K562 (cell line): ENCODE results near the gene LRP1. TPM values are rescaled to one million over a fixed set of nuclear protein-coding genes. Genes with fewer than 3 reads are reported as not detected.

Experiments
- CBX5 ChIP-seq: IDR thresholded peaks from 2 replicates; pipeline ENCODE4 v1.6.1; 2014; ENCODE audit warnings: low read depth, borderline replicate concordance
- CCAR2 ChIP-seq: fragments of 200-400 bp; formaldehyde crosslinking; IDR thresholded peaks from 2 replicates; pipeline ENCODE4 v1.6.1; 2017; ENCODE audit warnings: mild to moderate bottlenecking, low read depth, low read length
- COPS2 ChIP-seq: fragments of 450-650 bp; conservative IDR thresholded peaks from 2 replicates; pipeline ENCODE4 v1.6.1; 2016; ENCODE audit warnings: mild to moderate bottlenecking, moderate library complexity
- CREB1 ChIP-seq, 2 experiments: sonication (generic) in 1 of 2; formaldehyde crosslinking in 1 of 2; IDR thresholded peaks; 2 replicates each; pipeline versions ENCODE4 v1.6.1 to v1.8.0; 2012 to 2022; ENCODE audit warnings: inconsistent platforms in 1 of 2, mild to moderate bottlenecking in 1 of 2, missing genetic modification reagents in 1 of 2, moderate library complexity in 1 of 2
- CREBBP ChIP-seq: IDR thresholded peaks from one replicate; pipeline ENCODE4 v1.6.1; 2012; ENCODE audit warnings: low read depth, mild to moderate bottlenecking, control low read depth, inconsistent platforms, low read length
- DACH1 ChIP-seq: fragments of 450-650 bp; IDR thresholded peaks from 2 replicates; pipeline ENCODE4 v1.6.1; 2018; ENCODE audit not compliant: partially characterized antibody
- KLF13 ChIP-seq: fragments of 450-650 bp; IDR thresholded peaks from 2 replicates; pipeline ENCODE4 v1.6.1; 2016; ENCODE audit warnings: missing genetic modification characterization, low read depth, mild to moderate bottlenecking, missing compliant biosample characterization, moderate library complexity, borderline replicate concordance
- MBD2 ChIP-seq: sonication (generic); IDR thresholded peaks from 2 replicates; pipeline ENCODE4 v1.6.1; 2016; ENCODE audit warnings: low read depth, borderline replicate concordance
- MED1 ChIP-seq: sonication (generic); formaldehyde crosslinking; IDR thresholded peaks from 2 replicates; pipeline ENCODE4 v1.8.1; 2023; ENCODE audit warnings: missing genetic modification reagents, borderline replicate concordance
- MEIS2 ChIP-seq: fragments of 450-650 bp; IDR thresholded peaks from 2 replicates; pipeline ENCODE4 v1.6.1; 2014; ENCODE audit warnings: mild to moderate bottlenecking; ENCODE audit not compliant: partially characterized antibody
- MYBL2 ChIP-seq, 2 experiments: fragments of 450-650 bp in 1 of 2; sonication (generic) in 1 of 2; formaldehyde crosslinking in 1 of 2; IDR thresholded peaks; 2 replicates each; pipeline versions ENCODE4 v1.6.1 to v1.8.1; 2017 to 2022; ENCODE audit warnings: borderline replicate concordance in 1 of 2, inconsistent platforms in 1 of 2, low read depth in 1 of 2, mild to moderate bottlenecking in 1 of 2, missing genetic modification reagents in 1 of 2, moderate library complexity in 1 of 2
- MYNN ChIP-seq, 2 experiments: sonication (generic); formaldehyde crosslinking in 1 of 2; IDR thresholded peaks; 2 replicates each; pipeline versions ENCODE4 v1.5.0 to v1.6.1; 2016 to 2020; ENCODE audit warnings: antibody characterized with exemption in 1 of 2, missing genetic modification reagents in 1 of 2
- NFIC ChIP-seq: fragments of 450-650 bp; IDR thresholded peaks from 2 replicates; pipeline ENCODE4 v1.6.1; 2017; ENCODE audit warnings: mild to moderate bottlenecking, inconsistent platforms
- POLR2H ChIP-seq: IDR thresholded peaks from 2 replicates; pipeline ENCODE4 v1.6.1; 2016; ENCODE audit warnings: missing genetic modification characterization, low read depth, mild to moderate bottlenecking, control low read depth, missing compliant biosample characterization, moderate library complexity
- RBM17 ChIP-seq: fragments of 200-400 bp; formaldehyde crosslinking; IDR thresholded peaks from 2 replicates; pipeline ENCODE4 v1.6.1; 2017; ENCODE audit warnings: low read depth, mild to moderate bottlenecking, low read length, borderline replicate concordance
- RBM25 ChIP-seq: fragments of 200-400 bp; formaldehyde crosslinking; IDR thresholded peaks from 2 replicates; pipeline ENCODE4 v1.6.1; 2018; ENCODE audit warnings: low read length, low read depth, moderate library complexity; ENCODE audit not compliant: severe bottlenecking
- RCOR1 ChIP-seq, 2 experiments: IDR thresholded peaks; 2 replicates each; pipeline ENCODE4 v1.6.1; 2012; ENCODE audit warnings: low read depth in 2 of 2, low read length in 2 of 2, borderline replicate concordance in 1 of 2, improper control_type of control experiment in 1 of 2
- SMAD4 ChIP-seq: fragments of 250-450 bp; sonication (Bioruptor Pico); conservative IDR thresholded peaks from 2 replicates; pipeline ENCODE4 v1.8.0; 2021; ENCODE audit warnings: inconsistent platforms, mild to moderate bottlenecking, moderate library complexity
- SUPT5H ChIP-seq: fragments of 450-650 bp; IDR thresholded peaks from 2 replicates; pipeline ENCODE4 v1.6.1; 2016
- ZNF316 ChIP-seq: fragments of 450-650 bp; IDR thresholded peaks from 2 replicates; pipeline ENCODE4 v1.6.1; 2016
- ZNF347 ChIP-seq: fragments of 450-650 bp; formaldehyde crosslinking; IDR thresholded peaks from 2 replicates; pipeline ENCODE4 v1.4.0; 2020; ENCODE audit warnings: low read depth, mild to moderate bottlenecking, moderate library complexity
- ZNF431 ChIP-seq: sonication (generic); formaldehyde crosslinking; IDR thresholded peaks from 2 replicates; pipeline ENCODE4 v1.8.0; 2022; ENCODE audit warnings: mild to moderate bottlenecking, missing genetic modification reagents
- ZNF57 ChIP-seq: fragments of 450-650 bp; formaldehyde crosslinking; IDR thresholded peaks from 2 replicates; pipeline ENCODE4 v1.4.0; 2020; ENCODE audit warnings: mild to moderate bottlenecking, moderate library complexity
- polyA plus RNA-seq, 8 experiments: library from polyadenylated mRNA; depleted of rRNA in 4 of 8; stranded (reverse) in 5 of 8; unstranded in 3 of 8; fragments of >200 nt; fragmentation: Nextera tagmentation in 2 of 8; fragmentation: Illumina TruSeq in 1 of 8; extraction: Ambion mirVana in 2 of 8; extraction: Trizol in 1 of 8; gene quantifications; 2 replicates each; pipeline versions ENCODE4 v1.2.1 to v1.2.3, GENCODE V29; 2011 to 2014; ENCODE audit warnings: inconsistent platforms in 1 of 8, missing spikeins in 1 of 8
- total RNA-seq, 7 experiments: library from RNA; depleted of rRNA in 6 of 7; stranded (reverse); fragments of >200 nt in 6 of 7; fragmentation: Illumina TruSeq in 2 of 7; extraction: Trizol in 2 of 7; gene quantifications; 2 replicates each; pipeline versions ENCODE4 v1.2.1 to v1.2.3, GENCODE V29; 2011 to 2021; ENCODE audit warnings: low replicate concordance in 1 of 7
- TF ChIP-seq, protein P1 (sequence below): fragments of 150-350 bp; conservative IDR thresholded peaks from 2 replicates; pipeline ENCODE4 v1.6.1; 2014; ENCODE audit warnings: low read length
- TF ChIP-seq, protein P2 (sequence below): fragments of 250-450 bp; sonication (Bioruptor Pico); IDR thresholded peaks from 2 replicates; pipeline ENCODE4 v1.8.0; 2022; ENCODE audit warnings: inconsistent platforms

The LRP1 gene
- total and polyA plus RNA-seq, 9 of the 15 experiments (the other 6 are each of a cell fraction or from before 2014, with no cell fraction given): 0.04 to 0.64 (median 0.19) TPM; not detected in 2

DNA sequence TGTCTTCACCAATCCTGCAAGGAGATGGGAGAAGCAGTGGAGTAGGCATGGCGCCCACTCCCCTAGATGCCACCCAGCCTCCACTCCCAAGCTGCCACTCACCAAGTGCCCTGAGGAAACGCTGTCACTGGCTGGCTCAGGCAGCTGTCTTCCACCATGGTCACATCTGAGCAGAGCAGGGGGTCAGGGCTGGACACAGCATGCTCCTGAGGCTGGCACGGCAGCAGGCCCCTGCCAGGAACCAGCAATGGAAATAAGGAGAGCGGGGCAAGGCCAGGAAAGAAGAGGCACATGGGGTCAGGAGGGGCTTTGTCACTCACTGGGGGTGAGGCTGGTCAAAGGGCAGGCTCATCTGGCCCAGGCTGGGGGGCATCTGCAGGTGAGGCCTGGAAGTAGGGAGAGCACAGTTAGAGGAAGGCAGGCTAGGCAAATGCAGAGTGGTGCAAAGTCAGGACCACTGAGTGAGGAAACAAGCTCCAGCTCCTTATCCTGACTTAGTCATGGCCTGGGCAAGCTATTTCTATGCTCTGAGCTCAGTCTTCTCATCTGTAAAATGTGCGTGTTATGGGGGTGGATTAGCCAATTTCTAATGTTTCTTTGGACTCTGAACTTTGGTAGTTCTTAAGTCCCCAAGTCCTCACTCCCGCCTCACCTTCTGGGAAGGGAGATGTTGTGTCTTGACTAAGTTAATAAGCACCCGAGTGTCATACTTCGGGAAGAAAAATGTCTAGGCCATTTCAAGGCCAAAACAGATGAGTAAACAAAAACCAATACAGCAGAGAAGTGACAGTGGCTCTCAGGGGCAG lies 31.3 kb upstream of the LRP1 start (continued):
- TF ChIP-seq, protein P1, sequence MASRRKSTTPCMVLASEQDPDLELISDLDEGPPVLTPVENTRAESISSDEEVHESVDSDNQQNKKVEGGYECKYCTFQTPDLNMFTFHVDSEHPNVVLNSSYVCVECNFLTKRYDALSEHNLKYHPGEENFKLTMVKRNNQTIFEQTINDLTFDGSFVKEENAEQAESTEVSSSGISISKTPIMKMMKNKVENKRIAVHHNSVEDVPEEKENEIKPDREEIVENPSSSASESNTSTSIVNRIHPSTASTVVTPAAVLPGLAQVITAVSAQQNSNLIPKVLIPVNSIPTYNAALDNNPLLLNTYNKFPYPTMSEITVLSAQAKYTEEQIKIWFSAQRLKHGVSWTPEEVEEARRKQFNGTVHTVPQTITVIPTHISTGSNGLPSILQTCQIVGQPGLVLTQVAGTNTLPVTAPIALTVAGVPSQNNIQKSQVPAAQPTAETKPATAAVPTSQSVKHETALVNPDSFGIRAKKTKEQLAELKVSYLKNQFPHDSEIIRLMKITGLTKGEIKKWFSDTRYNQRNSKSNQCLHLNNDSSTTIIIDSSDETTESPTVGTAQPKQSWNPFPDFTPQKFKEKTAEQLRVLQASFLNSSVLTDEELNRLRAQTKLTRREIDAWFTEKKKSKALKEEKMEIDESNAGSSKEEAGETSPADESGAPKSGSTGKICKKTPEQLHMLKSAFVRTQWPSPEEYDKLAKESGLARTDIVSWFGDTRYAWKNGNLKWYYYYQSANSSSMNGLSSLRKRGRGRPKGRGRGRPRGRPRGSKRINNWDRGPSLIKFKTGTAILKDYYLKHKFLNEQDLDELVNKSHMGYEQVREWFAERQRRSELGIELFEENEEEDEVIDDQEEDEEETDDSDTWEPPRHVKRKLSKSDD: no peak
- no peak for TF ChIP-seq MED1 (CRISPR knock-in tag)
- TF ChIP-seq RCOR1 (IDR thresholded peaks at IDR 0.05; ENCODE audit: borderline replicate concordance in 1 of 2, low read depth in 2 of 2, low read length in 2 of 2): peak in 1 of 2 experiments; percentile 60; a peak in 1 of 4 replicates
- no peak for TF ChIP-seq SUPT5H
- TF ChIP-seq SMAD4 (CRISPR knock-in tag): no peak
- TF ChIP-seq MYBL2 (IDR thresholded peaks at IDR 0.05; ENCODE audit: low read depth): no peak
- no peak for TF ChIP-seq MYBL2 (CRISPR knock-in tag; IDR thresholded peaks at IDR 0.05; ENCODE audit: borderline replicate concordance)
- TF ChIP-seq RBM17: no peak
- TF ChIP-seq ZNF431 (CRISPR knock-in tag): no peak
- TF ChIP-seq CBX5: no peak
- TF ChIP-seq, protein P2, sequence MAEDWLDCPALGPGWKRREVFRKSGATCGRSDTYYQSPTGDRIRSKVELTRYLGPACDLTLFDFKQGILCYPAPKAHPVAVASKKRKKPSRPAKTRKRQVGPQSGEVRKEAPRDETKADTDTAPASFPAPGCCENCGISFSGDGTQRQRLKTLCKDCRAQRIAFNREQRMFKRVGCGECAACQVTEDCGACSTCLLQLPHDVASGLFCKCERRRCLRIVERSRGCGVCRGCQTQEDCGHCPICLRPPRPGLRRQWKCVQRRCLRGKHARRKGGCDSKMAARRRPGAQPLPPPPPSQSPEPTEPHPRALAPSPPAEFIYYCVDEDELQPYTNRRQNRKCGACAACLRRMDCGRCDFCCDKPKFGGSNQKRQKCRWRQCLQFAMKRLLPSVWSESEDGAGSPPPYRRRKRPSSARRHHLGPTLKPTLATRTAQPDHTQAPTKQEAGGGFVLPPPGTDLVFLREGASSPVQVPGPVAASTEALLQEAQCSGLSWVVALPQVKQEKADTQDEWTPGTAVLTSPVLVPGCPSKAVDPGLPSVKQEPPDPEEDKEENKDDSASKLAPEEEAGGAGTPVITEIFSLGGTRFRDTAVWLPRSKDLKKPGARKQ (CRISPR knock-in tag): no peak
- no peak for TF ChIP-seq CREB1 (IDR thresholded peaks at IDR 0.05)
- no peak for TF ChIP-seq CREB1 (CRISPR knock-in tag; IDR thresholded peaks at IDR 0.05)
- no peak for TF ChIP-seq MBD2
- TF ChIP-seq POLR2H (tag): no peak
- TF ChIP-seq ZNF57 (CRISPR knock-in tag): no peak
- no peak for TF ChIP-seq NFIC
- TF ChIP-seq MYNN (IDR thresholded peaks at IDR 0.05): no peak
- TF ChIP-seq MYNN (CRISPR knock-in tag; IDR thresholded peaks at IDR 0.05): no peak
- no peak for TF ChIP-seq ZNF347 (CRISPR knock-in tag)
- peak; percentile 97 for TF ChIP-seq RBM25
- TF ChIP-seq ZNF316: peak; percentile 91
- no peak for TF ChIP-seq DACH1
- no peak for TF ChIP-seq MEIS2
- no peak for TF ChIP-seq KLF13 (tag)
- TF ChIP-seq COPS2: no peak
- no peak for TF ChIP-seq CCAR2
- no peak for TF ChIP-seq CREBBP
